SIG-M5 treated with dmso at 0.1 percent for 504 hours (cell line): ENCODE results near the gene SLC7A8.
A peak's percentile ranks its signal among the peaks of the same experiment; 100 is the strongest.
"Not testable (repeated sequence)": the region's sequence is repeated elsewhere in the genome, so short reads cannot be mapped to it uniquely, and the experiment has no call there.

ENCODE experiments used
- DNase-seq: peaks from one replicate; lab custom pipeline; 2025; ENCODE audit not compliant: unreplicated experiment; lab: John Stamatoyannopoulos, UW

The SLC7A8 gene

DNA sequence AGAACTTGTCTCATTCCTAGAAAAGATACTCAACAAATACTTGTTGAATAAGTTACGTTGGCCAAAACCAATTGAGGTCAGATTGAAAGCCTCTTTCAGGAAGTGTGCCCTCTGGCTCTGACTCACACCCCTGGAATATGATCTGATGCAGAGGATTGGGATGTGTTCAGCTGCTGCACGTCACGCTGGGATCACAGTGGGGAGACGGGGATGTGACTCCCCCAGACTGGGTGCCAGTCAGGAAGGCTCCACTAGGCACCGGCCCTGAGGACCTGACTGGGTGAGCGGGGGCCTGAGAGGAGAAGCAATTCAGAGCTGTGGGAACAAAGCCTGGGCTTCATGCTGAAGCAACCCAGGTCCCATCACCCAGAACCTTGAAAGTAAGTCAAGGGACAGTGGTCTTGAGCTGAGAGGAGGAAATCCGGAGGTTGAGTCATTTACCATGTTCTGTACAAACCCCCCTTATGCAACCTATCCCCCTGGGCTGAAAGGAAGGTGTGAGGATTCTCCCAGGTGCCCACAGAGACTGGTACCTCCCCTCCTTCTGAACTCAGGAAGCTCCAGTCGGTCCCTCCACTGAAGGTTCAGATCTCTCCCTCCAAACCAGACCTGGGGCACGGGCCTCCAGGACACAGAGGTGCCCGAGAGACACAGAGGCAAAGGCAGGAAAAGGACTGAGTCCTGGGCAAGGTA is 68.3 kb downstream of the SLC7A8 start:
- DNase-seq = peak; percentile 58

DNA sequence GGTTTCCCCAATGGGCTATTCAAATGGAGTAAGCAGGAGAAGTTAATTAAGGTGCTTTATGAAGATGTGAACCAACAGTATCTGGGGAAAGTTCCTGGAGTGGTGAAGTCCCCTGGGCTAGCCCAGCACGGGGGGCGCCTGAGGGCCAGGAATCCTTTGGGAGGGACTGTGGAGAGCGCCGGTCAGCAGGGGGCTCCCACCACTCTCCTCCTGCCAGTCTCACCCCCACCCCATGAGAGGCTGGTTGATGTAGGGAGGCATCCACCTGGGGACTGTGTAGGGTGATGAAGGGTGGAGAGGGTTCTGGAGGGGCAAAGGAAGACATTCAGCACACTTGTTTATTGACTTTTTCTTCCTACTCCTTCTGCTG is 68.8 kb downstream of the SLC7A8 start:
- no peak for DNase-seq

DNA sequence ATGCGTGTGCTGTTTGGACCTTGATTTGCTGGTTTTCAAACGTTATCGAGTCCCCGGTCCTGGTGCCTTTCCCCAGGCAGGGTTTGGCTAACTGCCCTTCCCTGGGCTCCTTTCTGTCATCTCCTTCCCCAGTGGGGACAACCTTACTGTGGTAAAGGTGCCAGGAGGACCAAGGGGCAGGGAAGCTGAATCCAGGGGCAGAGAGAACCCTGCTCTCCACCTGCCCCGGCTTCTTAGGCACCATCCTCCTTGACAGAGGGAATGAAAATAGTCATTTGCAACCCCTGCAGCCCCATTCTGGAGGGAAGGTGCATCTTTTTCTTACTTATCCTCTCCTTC is 69.4 kb downstream of the SLC7A8 start:
- no peak for DNase-seq

DNA sequence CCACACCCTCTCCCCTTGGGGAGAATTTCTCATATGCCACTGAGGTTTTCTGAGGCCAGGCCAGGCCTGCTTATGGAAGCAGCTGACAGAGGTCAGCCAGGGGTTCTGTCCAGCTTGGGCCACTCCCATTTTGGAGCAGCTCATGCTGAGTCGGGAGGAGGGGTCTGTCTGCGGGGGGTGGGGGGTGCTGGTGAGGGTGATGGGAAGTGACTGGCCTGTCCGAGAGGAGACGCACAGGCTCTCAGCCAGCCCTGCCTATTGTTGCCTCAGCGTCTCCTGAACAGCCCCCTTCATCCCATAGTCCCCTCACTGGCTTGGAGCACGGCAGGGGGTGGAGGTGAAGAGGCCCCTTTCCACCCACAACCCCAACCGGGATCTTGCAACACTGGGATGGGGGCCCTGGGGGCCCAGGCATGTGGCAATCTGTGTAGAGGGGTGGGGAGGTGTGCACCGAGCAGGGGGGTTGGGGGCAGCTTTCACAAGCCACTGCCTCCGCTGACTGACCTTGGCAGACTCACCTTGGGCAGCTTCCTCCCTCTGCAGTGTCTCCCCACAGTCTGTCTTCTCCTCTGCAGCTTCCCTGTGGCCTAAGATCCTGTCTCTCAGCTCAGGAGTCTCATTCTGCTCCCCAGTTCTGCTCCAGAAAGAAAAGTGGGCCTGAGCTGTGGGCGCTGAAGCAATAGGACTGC is 69.9 kb downstream of the SLC7A8 start:
- DNase-seq = peak; percentile 89

DNA sequence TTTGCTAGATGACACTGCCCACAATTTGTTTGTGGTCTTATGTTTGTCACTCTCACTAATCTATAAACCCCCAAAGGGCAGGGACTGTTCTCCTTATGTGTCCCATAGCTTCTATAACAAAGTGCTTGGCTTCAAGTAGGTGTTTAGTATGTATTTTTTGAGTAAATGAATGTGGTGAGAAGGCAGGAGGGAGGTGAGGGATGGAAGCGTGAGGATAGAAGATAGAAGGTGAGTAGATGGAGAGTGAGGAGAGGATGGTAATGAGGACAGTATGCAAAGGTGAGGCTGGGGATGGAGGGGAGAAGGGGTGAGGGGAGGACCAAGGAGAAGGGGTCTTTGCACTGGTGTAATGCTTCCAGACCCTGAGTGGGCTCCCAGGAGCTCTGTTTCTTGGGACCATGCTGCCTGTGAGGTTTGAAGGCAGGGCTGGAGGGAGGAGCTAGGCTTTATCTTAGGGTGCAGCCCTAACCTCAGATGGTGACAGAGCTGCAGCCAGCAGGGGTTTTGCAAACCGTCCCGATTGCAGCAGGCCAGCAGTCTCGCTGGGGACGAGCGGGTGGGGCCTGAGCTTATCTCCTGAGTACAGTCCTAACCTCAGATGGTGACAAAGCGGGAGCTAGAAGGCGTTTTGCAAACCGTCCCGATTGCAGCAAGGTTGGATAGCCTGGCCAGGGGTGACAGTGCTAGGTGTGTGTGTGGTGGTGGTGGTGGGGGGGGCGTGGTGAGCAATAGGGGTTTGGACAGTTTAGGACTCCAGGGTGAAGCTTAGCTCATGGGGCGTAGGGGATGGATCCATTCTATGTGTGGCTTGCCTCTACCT is 70.9 kb downstream of the SLC7A8 start:
- peak; percentile 86 for DNase-seq

DNA sequence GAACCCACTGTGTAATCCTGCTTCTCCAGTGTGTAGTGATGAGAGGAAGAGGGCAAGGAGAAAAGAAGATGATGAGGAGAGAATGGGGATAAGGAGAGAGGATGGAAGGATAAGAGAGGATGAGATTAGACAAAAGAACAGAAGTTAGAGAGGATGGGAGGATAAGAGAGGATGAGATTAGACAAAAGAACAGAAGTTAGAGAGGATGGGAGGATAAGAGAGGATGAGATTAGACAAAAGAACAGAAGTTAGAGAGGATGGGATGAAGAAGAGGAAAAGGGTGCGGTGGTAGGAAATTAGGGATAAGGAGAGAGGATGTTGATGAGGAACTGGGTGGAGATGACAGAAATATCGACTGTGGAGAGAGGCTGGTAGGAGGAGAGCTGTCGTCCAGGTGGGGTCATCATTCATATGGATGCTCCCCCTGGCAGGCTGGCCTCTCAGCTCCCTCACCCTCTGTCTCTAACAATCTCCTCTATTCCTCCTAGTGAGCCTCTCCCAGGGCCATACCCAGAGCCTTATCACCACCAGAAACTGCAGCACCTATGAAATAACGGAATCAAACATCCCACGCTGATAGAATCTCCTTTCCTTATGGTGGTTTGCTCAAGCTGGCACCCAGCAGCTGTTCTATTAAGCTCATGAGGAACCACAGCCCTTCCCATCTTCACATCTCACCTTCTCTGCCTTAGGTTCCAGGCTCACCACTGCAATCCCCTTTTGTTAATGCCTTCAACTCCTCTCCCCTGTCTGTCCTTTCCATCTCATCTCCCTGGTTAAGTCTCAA is 72.7 kb downstream of the SLC7A8 start:
- DNase-seq = no peak

DNA sequence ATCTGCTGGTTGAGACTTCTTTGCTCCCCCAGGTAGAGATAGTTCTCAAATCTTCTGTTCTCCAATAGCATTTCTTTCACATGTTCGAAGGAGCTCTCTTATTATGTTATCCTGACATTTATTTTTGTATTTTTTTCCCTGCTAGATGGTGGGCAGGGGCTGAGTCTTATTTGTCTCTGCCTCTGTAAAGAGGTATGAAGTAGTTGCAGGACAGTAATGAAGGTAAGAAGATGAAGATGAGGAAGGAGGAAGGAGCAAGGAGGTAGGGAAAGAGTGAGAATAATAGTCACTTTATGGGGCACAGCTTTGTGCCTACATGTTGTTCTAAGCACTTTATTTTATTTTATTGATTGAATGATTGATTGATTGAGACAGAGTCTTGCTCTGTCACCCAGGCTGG is 73.7 kb downstream of the SLC7A8 start:
- no peak for DNase-seq

DNA sequence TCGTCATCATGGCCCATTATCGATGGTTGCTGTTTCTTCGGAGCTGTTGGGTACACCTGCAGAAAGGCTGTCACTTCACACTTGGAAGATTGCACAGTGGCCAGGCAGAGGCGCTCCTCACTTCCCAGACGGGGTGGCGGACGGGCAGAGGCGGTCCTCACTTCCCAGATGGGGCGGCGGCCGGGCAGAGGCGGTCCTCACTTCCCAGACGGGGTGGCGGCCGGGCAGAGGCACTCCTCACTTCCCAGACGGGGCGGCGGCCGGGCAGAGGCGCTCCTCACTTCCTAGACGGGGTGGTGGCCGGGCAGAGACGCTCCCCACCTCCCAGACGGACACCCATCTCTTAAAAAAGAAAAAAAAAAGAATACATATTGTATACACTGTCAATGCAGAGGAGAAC is 75.3 kb downstream of the SLC7A8 start:
- DNase-seq = not testable (repeated sequence)

DNA sequence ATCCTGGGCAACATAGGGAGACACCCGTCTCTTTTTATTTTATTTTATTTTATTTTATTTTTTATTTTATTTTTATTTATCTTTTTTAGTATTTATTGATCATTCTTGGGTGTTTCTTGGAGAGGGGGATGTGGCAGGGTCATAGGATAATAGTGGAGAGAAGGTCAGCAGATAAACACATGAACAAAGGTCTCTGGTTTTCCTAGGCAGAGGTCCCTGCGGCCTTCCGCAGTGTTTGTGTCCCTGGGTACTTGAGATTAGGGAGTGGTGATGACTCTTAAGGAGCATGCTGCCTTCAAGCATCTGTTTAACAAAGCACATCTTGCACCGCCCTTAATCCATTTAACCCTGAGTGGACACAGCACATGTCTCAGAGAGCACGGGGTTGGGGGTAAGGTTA is 75.8 kb downstream of the SLC7A8 start:
- not testable (repeated sequence) for DNase-seq

DNA sequence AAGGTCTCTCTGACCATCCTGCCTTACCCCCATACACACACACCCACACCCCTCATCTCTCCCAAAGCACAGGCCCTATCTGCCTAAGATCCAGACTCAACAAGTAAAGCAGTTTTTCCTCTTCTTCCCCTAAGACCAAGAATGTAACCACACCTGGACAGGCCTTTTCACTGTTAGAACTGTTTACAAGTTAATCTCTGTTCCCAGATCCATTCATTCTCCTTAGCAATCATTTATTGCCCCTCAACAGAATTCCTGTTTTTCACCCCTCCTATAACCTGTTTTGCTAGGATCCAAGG is 76.8 kb downstream of the SLC7A8 start:
- no peak for DNase-seq

DNA sequence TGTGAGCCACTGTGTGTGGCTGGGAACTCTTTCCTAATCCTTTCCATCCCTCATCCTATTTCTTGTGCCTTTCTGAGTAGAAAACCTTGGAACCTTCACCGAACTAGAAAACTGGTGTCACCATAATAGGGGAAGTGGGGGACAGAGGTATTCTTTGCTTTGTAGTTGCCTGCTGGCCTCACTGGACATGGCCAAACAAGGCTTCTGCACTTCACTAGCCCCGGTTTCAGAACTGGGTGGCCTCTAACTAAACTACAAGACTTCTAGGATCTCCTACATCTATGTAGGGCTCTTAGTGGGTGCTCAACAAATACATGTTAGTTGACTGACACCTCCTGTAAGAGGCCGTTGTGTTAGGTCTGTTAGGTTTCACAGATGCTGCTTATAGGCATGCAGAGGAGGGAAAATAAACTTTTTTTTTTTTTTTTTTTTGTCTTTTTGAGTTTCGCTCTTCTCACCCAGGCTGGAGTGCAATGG is 78.1 kb downstream of the SLC7A8 start:
- DNase-seq = no peak

DNA sequence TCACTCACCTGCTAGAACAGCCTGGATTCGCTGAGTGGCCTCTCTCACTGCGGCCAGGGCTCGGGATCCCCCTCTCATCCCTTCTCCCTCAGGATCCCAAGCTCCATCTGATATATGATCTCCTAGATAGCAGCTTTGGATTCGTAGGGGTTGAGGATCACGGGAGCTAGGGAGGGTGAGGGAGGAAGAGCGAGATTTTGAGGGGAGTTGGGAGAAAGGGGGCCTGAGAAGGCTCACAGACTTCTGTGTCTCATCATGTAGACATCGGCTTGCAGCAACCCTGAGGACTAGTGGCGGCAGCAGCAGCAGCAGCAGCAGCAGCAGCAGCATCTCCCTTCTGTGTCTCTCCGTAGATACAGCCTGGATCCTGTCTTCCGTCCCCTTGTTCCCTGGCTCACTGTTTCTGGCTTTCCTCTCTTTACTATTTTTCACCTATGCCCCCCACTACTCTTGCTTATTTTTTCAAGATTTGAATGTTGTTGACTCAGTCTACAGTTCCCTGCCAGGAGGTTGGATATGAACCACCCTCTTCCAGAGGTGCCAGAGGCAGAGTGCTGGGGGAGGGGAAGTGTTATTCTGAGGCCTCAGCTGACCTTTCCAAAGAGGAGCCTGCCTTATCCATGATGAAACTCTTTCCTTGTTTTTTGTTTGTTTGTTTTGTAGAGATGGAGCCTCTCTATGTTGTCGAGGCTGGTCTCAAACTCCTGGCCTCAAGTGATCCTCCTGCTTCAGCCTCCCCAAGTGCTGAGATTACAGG is 78.7 kb downstream of the SLC7A8 start, which contains the start of gene CIROP:
Gene CIROP, minus strand, starts transcription at position 399 of the 757 bp plus-strand sequence. Its CDS starts 69 bp downstream, at position 330.
- DNase-seq = no peak

DNA sequence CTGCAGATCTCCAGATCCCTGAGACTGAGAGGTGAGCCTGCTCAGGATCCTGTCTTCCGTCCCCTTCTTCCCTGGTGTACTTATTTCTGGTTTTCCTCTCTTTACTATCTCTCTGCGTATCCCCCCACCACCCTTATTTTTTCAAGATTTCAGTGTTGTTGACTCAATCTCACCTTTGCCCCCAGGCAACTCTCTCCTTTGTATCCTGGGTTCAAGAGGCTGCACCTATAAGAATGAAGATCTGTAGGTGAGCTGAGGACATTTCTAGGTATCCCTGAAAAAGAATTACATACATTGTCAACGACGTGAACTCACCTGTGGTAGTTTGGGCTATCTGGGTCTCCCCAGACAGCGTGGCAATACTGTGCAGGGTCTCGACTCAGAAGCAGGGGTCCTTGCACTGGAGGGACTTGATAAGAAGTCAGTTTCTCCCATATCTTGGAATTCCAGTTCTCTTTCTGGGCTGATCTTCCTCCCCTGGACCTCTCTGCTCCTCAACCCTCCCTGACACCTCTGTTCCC is 79.3 kb downstream of the SLC7A8 start:
- no peak for DNase-seq

DNA sequence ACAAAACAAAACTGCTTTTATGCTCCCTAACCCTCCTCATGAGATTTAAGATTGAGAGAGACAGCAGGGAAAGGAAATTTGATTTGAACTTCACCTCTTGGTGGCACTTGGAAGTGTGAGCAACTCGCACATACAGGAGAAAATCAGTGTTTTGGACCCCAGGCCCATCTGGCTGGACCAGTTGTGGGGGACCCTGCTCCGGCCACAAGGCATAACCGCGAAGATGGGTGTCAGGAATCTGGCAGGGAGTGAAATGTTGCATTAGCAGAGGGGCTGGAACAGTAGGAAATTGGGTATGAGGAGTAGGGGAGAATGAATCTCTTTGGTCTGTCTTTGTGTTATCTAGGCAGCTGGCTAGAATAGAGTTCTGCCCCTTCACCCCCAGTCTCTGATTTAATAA is 79.9 kb downstream of the SLC7A8 start:
- no peak for DNase-seq

DNA sequence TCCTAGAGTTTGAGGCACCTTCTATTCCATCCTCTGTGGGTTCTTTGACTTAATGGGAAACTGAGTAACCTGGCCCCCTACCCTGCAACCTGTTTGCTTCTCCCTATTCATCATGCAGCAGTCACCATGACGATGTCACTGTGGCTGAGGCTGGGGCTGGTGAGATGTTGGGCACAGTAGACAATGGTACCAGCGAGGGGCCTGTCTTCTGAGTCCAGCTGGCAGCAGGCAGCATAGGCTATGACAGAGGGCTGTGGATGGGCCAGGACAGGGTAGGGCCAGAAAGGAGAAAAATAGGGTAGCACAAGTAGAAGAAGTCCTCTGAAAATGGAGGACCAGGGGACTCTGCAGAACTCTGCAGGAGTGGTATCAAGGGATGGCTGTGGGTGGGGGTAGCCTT is 80.7 kb downstream of the SLC7A8 start:
- DNase-seq = no peak

DNA sequence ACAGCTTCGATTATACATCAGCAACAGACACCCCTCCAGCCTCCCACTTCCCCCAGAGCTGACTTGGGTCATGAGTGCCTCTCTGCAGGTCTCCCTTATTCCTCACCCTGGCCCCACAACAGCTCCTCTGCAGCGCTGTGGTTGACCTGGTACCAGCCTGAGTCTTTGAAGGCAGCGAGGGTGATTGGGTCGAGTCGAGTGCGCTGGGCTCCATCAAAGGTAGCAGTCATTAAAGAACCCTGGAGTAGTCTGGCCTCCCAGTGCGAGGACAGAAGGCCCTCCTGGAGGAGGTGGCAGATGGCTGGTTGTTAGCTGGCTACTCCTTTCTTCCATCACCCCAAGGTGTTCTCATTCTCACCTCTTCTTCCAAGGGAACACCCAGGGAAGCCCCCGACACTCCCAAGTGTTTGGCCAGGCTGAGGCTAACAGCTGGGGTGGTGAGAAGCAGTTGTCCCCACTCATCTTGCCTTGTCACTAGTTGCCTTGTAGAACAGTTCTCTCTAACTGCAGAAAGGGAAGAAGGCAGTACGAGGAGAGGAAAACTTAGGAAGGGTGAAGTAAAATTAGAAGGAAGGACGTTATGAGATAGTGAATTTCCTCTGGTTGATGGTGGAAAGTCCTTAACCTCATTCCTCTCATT is 81.4 kb downstream of the SLC7A8 start:
- DNase-seq = no peak

DNA sequence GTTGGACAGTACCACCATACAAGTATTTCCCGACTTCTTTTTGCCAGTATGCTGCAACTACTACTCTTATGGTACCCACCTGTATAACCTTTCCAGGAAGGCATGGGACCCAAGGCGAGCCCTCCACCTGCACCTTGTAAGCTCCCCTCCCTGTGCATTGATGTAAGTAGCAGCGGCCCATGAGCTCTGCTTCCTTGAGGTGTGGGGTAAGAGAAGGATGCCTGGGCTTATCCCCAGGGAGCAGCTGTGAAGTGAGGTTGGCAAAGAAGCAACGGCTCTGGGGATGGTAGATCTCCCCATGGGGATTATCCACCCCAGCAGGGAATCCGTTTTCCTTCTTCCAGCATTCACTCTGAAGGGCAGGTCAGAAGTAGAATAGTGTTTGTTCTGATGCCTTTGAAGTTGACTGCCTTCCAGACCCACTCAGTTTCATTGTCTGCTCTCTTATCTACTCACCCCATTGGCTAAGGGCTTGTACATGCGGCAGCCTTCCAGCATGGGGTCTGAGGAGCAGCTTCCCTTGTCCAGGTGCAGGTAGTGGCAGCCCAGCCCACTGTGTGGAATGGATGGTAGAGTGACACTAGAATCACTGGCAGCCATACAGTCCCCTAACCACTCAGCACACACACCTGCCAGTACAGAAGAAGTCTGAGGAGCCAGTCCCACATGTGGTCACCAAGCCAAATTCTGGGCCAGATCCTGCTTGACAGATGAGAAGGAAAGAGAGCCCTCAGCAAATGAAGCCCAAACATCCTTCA is 82.1 kb downstream of the SLC7A8 start:
- no peak for DNase-seq

DNA sequence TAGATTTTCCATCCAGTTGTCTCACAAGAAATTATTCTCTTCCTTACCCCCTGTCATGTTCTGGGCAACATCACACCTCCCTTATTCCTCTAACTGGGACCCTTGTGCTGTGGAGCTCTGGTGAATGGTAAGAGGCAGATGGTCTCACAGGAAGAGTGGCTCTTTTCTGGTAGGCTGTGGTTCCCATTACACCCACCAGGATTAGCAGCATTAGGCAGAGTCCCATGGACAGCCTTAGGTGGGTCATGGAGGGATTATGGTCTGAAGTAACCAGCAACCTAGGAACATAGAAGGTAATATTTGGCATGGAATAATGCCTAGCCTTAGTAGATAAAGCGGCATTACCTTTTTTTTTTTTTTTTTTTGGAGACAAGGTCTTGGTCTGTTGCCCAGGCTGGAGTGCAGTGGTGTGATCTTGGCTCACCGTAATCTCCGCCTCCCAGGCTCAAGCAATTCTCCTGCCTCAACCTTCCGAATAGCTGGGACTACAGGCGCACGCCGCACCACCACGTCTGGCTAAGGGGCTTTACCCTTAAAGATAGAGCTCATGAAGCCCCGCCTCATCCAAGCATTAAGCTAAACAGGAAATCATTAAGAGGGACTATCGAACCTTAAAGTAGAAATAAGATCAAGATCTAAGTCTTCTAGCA is 84.1 kb downstream of the SLC7A8 start:
- no peak for DNase-seq

DNA sequence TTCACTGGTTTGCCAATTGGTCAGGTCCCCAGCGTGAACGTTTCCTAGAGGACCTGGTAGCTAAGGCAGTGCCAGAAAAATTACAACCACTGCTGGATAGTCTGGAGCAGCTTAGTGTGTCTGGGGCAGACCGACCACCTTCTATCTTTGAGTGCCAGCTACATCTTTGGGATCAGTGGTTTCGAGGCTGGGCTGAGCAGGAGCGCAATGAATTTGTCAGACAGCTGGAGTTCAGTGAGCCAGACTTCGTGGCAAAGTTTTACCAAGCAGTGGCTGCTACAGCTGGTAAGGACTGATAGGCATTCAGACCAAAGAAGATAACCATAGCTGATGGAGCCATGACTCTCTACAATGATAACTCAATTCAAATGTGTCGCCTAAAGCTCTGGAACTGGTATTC is 85.7 kb downstream of the SLC7A8 start:
- no peak for DNase-seq
